ENCODE measurements around the gene SMYD5.
"Not testable (repeated sequence)": the region's sequence is repeated elsewhere in the genome, so short reads cannot be mapped to it uniquely, and the experiment has no call there.

The SMYD5 gene

DNA sequence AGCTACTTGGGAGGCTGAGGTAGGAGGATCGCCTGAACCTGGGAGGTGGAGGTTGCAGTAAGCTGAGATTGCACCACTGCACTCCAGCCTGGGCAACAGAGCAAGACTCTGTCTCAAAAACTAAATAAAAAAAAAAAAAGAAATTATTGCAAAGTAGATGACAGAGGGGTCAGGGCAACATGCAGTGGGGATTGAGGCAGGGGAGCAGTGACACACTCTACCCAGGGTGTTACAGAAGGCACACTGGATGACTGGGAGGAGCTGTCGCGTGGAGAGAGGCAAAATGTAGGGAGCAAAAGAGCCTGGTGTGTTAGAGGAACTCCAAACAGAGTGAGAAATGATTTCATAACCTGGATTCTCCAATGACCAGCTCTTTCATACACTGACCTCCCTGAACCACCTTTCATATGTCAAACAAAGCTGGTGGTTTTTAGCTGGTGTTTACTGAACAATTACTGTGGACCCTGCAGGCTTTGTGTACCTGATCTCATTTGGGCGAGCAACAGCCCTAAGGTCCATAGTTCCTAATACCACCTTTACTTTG lies 48.1 kb downstream of the SMYD5 start:
- DNase-seq = no peak

DNA sequence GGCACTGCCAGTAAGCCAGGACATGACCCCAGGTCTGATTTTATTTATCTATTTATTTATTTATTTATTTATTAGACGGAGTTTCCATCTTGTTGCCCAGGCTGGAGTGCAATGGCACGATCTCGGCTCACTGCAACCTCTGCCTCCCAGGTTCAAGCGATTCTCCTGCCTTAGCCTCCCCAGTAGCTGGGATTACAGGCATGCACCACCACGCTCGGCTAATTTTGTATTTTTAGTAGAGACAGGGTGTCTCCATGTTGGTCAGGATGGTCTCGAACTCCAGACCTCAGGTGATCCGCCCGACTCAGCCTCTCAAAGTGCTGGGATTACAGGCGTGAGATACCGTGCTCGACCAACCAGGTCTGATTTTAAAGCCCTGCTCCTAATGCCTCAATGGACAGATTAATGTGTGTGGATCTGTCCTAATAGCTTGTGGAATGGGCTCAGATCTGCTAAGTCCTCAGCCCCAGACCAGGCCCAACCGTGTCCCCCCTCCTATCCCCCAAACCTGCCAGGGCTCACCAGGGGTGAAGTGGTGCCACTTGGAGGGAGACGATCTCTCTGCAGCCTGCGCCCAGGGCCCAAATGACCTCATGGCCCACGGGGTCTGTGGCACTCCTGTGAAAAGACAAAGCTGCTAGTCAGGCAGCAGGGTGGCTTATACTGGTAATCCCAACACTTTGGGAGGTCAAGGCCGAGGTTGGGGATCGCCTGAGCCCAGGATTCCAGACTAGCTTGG lies 48.8 kb downstream of the SMYD5 start:
- not testable (repeated sequence) for DNase-seq

DNA sequence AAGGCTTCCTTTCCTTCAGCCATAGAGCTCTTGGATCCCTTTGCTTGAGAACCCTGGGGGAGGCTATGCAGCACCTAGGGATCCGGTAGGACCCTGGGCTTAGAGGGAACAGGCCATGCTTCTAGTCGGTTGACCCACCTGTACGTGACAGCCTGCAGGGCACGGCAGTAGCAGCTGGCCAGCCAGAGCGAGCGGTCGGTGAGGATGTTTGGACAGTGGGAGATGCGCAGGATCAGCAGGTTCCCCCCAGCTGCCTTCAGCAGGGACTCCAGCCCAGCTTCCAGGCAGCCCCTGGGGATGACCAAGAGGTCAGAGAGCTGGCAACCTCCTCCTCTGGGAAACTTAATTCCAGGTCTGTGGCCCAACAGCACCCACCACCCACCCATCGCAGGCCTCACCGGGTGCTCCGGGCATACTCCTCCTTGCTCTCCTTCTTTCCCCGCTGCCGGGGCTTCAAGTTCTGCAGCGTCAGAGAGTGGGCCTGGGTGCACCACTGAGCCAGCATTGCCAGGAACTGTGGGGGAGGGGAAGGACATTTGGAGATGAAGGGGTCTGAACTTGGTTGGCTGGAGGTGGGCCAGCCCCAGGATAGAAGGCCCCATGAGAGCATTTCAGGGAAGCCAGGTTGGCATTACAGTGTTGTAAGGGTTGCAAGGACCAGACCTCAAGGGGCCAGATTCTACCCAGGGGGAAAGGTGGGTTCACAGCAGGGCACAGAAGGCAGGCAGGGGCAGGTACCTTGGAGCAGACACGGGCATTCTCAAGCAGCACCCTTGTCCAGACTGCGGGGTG lies 49.7 kb downstream of the SMYD5 start:
- DNase-seq = no peak

DNA sequence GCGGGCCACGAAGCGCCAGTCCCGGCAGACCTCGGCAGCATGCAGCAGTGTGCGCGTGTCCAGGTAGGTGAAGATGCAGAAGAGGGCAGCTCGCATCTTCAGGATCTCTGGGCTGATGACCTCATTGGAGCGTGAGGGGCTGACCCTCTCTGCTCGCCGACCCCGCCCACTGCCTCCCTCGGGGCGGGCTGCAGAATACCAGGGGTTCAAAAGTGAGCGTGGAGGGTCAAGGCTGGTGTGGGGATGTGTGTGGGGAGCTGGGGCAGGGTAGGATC lies 50.2 kb downstream of the SMYD5 start:
- no peak for DNase-seq

DNA sequence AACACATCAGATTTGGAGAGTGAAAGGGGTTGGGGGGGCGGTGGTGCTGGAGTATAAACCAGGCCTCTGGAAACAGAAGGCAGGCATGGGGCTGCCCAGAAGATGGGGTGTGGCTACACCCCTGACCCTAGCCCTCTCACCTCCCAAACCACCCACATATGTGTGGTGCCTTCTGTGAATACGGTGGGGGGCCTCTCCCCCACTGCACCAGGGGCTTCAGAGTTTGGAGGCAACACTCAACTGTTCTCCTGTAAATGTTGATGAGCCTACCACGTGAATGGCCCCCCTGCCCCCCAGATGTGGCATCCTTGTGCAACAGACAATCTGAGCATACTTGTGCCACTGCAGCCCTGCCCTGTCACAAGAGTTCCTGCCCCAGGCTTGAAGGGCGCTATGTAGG lies 50.7 kb downstream of the SMYD5 start:
- DNase-seq = no peak

DNA sequence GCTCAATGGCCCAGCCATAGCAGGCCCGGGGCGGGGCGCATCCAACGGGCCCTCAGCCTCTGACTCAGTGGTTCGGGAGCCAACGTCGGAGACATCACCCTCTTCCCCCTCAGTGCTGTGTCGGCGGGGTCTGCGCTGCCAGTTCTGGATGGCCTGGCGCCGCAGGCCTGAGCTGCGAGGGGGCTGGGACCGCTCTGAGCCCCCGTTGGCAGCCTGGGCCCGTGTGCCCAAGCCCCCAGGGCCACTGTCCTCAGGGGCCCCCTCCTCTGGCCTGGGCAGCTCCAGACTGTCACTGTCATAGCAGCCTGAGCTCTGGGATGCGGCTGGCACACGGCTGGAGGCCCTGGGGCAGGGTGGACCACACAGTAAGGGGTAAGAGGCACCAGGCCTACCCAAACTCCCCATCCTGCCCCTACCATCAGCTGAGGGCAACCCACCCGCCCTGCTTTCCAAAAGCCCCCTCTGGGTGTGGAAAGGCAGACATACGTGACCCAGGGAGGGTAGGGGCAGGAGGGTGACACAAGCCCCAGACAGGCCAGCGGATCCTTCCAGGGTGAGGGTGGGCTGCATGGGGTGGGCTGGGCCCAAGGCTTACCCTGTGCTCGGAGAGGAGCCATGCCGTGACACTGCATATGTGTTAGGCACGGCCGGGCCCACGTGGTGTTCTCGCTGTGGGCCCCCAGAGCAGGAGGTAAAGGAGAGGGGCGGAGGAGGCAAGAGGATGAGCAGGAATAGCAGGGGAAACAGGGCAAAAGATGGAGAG lies 51.4 kb downstream of the SMYD5 start:
- no peak for DNase-seq

DNA sequence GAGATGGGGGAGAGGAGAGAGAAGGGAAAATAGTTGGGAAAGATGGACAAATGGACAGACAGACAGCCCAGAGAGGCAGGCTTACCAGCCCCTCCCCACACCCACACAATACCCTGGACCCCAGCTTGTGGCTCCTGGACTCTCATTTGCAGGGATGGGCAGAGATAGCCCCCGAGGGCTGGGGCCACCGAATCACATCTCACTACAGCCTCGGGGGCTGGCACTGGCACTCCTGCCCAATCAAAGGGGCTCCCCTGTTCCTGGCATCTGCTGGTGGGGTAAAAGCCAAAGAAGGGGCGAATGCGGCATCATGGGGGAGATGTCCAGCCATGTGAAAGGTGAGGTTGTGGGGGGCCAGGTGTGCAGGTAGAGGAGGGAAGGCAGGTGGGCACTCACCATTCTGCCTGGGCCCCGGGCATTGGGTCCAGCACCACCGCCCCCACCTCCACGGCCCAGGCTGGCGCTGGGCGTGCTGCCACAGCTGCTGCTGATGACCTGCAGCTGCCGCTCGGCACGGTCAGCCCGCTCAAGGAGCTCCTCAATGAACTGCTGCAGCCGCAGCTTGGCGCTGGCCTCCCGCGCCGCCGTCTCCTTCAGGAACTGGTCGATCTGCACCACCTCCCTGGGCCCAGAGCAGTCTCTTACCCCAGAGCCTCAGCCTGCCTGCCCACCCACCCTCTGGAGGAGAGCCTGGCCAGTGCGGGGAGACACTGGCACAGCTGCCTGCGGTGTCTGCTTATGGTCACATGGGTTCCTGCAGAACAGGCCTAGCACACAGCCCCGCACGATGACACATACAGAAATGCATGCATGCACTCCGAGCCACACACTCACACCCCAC lies 52.2 kb downstream of the SMYD5 start:
- no peak for DNase-seq

DNA sequence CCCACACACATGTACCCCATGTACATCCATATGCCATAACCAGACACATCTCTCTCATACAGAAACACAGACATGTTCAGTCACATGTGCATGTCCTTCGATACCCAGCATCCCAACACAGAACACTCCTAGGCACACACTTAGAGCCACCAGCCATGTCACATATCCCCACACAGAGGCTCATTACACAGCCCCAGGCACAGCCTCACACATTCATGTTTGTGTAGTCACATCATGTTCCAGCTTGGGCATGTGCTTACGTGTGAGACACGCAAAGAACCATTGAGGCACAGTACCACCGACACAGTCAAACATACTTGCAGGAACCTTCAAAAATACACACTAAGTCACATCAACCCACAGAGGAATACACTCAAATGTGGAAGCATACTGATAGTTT lies 53.0 kb downstream of the SMYD5 start:
- DNase-seq = no peak

DNA sequence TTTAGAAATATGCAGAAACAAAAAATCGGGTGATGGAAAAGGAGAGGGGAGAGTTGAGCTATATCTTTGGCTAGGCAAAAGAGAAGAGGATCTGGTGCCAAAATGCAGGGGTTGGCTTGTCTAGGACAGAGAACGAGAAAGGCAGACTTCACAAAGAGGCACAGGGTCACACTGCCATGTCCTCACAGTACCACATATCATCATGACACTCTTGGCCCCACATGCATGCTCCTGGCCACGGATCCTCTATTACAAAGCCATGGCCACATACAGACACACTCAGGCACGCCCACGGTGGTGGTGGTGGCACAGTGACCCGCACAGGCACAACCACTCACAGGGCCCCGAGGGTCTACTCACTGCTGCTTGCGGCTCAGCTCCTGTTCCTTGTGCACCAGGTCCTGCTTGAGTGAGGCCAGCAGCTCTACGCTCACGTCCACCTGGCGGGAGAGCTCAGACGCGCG lies 54.4 kb downstream of the SMYD5 start:
- DNase-seq = no peak

DNA sequence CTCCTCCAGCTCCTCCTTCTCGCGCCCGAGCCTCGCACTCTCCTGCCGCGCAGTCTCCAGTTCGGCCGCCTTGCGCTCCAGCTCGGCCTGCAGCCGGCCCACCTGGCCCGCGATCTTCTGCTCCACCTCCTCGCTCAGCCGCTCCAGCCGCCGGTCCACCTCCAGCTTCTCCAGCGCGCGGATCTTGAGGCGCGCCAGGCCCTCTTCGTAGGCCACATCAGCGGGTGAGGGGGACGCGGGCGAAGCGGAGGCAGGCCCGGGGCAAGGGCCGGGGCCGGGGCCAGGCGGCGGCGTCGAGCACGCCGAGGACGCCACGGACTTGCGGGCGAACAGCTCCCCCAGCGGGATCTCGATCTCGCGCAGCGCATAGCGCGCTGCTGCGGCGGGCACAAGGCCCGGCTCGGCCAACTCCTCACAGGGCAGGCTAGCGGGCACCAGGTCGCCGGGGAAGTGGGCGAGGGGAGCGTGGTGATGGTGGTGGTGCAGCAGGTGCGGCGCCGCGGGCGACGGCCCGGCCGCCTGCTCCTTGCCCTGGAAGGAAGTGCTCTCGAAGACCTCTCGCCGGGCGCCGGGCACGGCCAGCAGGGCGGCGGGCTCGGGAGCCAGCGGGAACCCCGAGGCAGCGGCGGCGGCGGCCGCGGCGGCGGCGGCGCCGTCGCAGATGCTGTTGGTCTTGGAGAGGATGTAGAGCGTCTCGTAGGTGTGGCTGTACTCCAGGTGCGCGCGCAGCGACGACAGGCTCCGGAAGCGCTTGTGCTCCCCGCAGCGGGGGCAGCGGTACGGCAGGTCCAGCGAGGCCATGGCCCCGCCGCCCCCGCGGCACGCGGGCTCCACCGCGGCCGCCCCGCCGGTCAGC lies 55.0 kb downstream of the SMYD5 start:
- DNase-seq = no peak

DNA sequence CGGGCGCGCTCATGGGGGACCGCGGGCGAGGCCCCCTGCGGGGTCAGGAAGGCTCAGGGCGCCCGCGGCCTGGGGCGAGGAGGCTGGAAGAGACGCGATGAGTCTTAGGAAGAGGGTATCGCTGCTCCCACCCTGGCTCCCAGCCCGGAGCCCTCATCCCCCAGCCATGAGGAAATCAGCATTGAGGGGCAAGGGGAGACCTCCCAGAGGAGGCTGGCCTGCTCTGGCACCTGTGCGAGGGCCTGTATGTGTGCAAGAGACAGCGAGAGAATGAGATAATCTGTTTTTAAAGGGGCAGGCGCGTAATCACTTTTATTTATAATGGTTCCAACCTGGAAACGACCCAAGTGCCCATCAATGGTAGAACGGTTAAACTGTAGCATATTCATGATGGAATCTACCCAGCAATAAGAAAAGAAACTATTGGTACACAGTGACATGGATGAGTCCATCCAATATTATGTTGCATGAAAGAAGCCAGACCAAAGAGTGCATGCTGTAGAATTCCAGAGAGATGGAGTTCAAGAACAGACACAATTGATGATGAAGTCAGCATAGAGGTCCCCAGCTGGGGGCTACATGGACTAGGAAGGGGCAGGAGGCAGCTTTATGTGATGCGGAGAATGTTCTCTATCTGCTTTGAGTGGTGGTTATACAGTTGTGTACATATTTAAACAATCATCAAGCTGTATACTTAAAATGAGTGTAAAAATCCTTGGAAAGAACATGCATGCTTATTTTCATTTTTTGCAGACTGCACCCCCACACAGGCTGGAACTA lies 55.8 kb downstream of the SMYD5 start:
- DNase-seq = no peak

DNA sequence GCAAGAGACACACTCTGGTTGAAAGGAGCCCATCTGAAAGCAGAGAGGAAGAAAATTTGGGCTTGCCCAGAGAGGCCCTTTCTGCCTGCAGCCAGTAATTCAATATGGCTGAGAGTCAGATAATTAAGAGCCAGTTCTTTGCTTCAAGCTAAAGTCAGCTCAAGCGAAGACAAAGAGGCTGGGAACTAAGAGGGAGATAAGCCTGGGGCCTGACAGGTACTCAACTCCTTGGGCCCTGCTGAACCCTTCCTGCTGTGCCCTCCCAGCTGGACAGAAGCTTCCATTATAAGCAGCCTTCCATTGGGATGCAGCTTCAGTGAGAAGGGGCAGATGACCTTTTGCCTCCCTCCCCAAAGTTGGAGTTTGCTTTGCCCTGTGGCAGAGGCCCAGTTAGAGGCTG lies 58.2 kb downstream of the SMYD5 start:
- no peak for DNase-seq
